Measurements from ENCODE around the gene IFT20. TPM values are rescaled to one million over a fixed set of nuclear protein-coding genes. Genes with fewer than 3 reads are reported as not detected.

IFT20 gene
- total and polyA plus RNA-seq, 2 donors (not counting 3 experiments of a cell fraction or from before 2014, with no cell fraction given), result 26.5 to 45.0 TPM

GRCh38 chr17:28326114-28326513, 9.2 kb downstream of the IFT20 start:
- no peaks in the 10 kb centered on the region for H3K27me3 ChIP-seq (ENCODE audit: control insufficient read depth in 2 of 2, insufficient read depth in 2 of 2, low read length in 2 of 2)
- H3K4me2 ChIP-seq (ENCODE audit: insufficient read depth, low read length), result no peak overlapping the region
- no peak overlapping the region for H2AFZ ChIP-seq (ENCODE audit: low read depth, low read length)
- H4K20me1 ChIP-seq (replicated peaks; ENCODE audit: control insufficient read depth, extremely low read depth, insufficient read depth, low read length), result no peaks in the 10 kb centered on the region
- H3K4me3 ChIP-seq (replicated peaks in 1 of 3; ENCODE audit: insufficient read depth in 1 of 3, low read depth in 1 of 3, low read length in 3 of 3), result no peak overlapping the region
- ChIA-PET CTCF (interaction anchor here (1.1 kb wide), 1 partner anchor 521 kb away, joined by 4 read pairs; no protein-coding TSS in a partner anchor), POLR2A (no interaction called here)
- dilution Hi-C loops (cut with MboI; ENCODE audit: extremely low pct_ligation_motif_present, low sequenced_read_pairs), result no loop called here
- intact Hi-C loops (cut with micrococcal nuclease), result no loop called here
- no peaks in the 10 kb centered on the region for H3K9me1 ChIP-seq (replicated peaks; ENCODE audit: control insufficient read depth, extremely low read depth, insufficient read depth, low read length)
- H3K36me3 ChIP-seq (ENCODE audit: control insufficient read depth in 2 of 2, extremely low read depth in 1 of 2, insufficient read depth in 2 of 2, low read length in 2 of 2), result peaks cover 13 to 16% of the 10 kb centered on the region in 2 experiments
- H3K27ac ChIP-seq (ENCODE audit: insufficient read depth, low read depth, low read length), result no peak overlapping the region
- FAIRE-seq, result no peak
- H3K4me1 ChIP-seq (ENCODE audit: control insufficient read depth, extremely low read depth, insufficient read depth, low read length), result no peaks in the 10 kb centered on the region
- no peak overlapping the region for H3K9ac ChIP-seq (replicated peaks; ENCODE audit: extremely low read depth, insufficient read depth, low read length)
- H3K9me3 ChIP-seq (replicated peaks; ENCODE audit: control insufficient read depth, insufficient read depth, low read length), result no peaks in the 10 kb centered on the region
- TF ChIP-seq JUN (IDR thresholded peaks at IDR 0.05; ENCODE audit: borderline replicate concordance, insufficient read depth, insufficient read length, low read depth) (no peak), MYC (IDR thresholded peaks at IDR 0.05; ENCODE audit: low read depth, low read length) (no peak), CTCF (IDR thresholded peaks at IDR 0.05; ENCODE audit: extremely low read depth in 1 of 2, insufficient read depth in 1 of 2, low read depth in 1 of 2, low read length in 2 of 2) (no peak), FOS (IDR thresholded peaks at IDR 0.05; ENCODE audit: borderline replicate concordance, insufficient read depth, low read length) (no peak), MAX (IDR thresholded peaks at IDR 0.05; ENCODE audit: insufficient read depth, insufficient read length) (no peak), EZH2 (IDR thresholded peaks at IDR 0.05; ENCODE audit: borderline replicate concordance, low read depth, low read length, severe bottlenecking) (no peak), POLR2AphosphoS5 (IDR thresholded peaks at IDR 0.05; ENCODE audit: insufficient read depth, low read depth, low read length) (no peak), POLR2A (IDR thresholded peaks at IDR 0.05; ENCODE audit: low read depth, low read length) (no peak), GATA2 (IDR thresholded peaks at IDR 0.05; ENCODE audit: insufficient read depth, insufficient read length, low read depth, low read length) (no peak)
- DNase-seq (ENCODE audit: low read depth, low spot score), result no peak
- H3K79me2 ChIP-seq (ENCODE audit: control insufficient read depth, insufficient read depth, low read length), result peaks cover 19% of the 10 kb centered on the region
- BruUV-seq (replicated peaks), result no TSS peak

Measured in endothelial cell of umbilical vein (primary cell).